ENCODE results near the gene SERPINH1. TPM values are rescaled to one million over a fixed set of nuclear protein-coding genes. Genes with fewer than 3 reads are reported as not detected.

The SERPINH1 gene
- total RNA-seq, 1 experiment from 2014 or later, result 89.8 TPM

DNA sequence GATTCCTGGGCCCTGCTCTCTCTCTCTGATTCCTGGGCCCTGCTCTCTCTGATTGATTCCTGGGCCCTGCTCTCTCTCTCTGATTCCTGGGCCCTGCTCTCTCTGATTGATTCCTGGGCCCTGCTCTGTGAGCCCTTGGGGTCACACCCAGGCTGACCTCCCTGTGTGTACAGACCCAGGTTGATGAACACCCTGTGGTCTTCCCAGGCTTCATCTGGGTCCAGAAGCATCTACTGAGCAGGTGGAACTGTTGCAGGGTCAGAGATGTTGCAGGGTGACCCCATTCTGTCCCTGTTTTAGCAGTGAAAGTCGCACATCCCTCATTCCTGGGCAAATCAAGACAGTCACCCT is 20.0 kb upstream of the SERPINH1 start:
- POLR2A ChIA-PET, result no interaction called here

DNA sequence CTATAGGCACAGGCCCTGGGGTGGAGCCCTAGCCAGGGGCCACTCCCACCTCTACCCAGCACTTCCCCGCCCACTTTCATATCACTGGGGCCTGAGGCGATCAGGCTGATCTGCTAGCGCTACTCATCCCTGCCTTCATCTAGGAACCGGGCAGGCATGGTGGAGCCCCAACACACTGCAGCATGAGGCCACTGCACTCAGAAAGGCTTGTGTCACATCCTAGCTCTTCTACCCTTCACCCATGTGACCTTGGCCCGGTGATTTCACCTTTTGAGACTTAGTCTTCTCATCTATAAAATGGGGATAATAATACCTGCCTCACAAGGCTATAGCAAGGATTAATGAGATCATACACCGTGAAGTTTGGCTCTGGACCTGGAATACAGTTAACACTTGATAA is 18.2 kb upstream of the SERPINH1 start:
- no TSS peak for BruUV-seq (replicated peaks)
- DNase-seq (ENCODE audit: low read depth, low spot score), result no peak
- in situ Hi-C loops (cut with HindIII; ENCODE audit: low pct_unique_long_range_greater_than_20kb, low sequenced_read_pairs), result no loop called here

More for the DNA sequence above, 20.0 kb upstream of the SERPINH1 start:
- CTCF ChIA-PET, result no interaction called here
- H3K27ac ChIP-seq (ENCODE audit: low read length), result no peak overlapping the region
- peaks cover 3% of the 10 kb centered on the region for H3K4me1 ChIP-seq (ENCODE audit: control insufficient read depth, insufficient read depth, low read length)
- ATAC-seq (no peak), DNase-seq (ENCODE audit: low read depth, low spot score) (no peak)
- H3K27me3 ChIP-seq (ENCODE audit: control insufficient read depth, insufficient read depth, low read length), result no peaks in the 10 kb centered on the region
- H3K9me3 ChIP-seq (ENCODE audit: control insufficient read depth, insufficient read depth, low read depth, low read length), result no peaks in the 10 kb centered on the region
- intact Hi-C loops (cut with micrococcal nuclease; ENCODE audit: unreplicated experiment), result loop anchor here (5.0 kb wide), 1 partner anchor 325 kb away; no protein-coding TSS in a partner anchor
- H3K36me3 ChIP-seq (ENCODE audit: control insufficient read depth, insufficient read depth, low read length), result no peaks in the 10 kb centered on the region
- TF ChIP-seq, protein P1, sequence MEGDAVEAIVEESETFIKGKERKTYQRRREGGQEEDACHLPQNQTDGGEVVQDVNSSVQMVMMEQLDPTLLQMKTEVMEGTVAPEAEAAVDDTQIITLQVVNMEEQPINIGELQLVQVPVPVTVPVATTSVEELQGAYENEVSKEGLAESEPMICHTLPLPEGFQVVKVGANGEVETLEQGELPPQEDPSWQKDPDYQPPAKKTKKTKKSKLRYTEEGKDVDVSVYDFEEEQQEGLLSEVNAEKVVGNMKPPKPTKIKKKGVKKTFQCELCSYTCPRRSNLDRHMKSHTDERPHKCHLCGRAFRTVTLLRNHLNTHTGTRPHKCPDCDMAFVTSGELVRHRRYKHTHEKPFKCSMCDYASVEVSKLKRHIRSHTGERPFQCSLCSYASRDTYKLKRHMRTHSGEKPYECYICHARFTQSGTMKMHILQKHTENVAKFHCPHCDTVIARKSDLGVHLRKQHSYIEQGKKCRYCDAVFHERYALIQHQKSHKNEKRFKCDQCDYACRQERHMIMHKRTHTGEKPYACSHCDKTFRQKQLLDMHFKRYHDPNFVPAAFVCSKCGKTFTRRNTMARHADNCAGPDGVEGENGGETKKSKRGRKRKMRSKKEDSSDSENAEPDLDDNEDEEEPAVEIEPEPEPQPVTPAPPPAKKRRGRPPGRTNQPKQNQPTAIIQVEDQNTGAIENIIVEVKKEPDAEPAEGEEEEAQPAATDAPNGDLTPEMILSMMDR (IDR thresholded peaks at IDR 0.05), result no peak
- no peak for TF ChIP-seq SIN3A (IDR thresholded peaks at IDR 0.05; ENCODE audit: borderline replicate concordance, insufficient read depth, low read depth, low read length)
- no peak for TF ChIP-seq TCF7L2 (IDR thresholded peaks at IDR 0.05; ENCODE audit: low read depth, low read length)
- TF ChIP-seq POLR2AphosphoS5 (IDR thresholded peaks at IDR 0.05; ENCODE audit: low read depth, low read length), result no peak
- no peak for TF ChIP-seq REST (IDR thresholded peaks at IDR 0.05; ENCODE audit: insufficient read depth in 1 of 2, low read depth in 2 of 2, low read length in 1 of 2)
- H3K4me3 ChIP-seq (ENCODE audit: low read depth in 2 of 2, low read length in 2 of 2), result no peak overlapping the region
- in situ Hi-C loops (cut with HindIII; ENCODE audit: low pct_unique_long_range_greater_than_20kb, low sequenced_read_pairs), result no loop called here
- BruUV-seq (replicated peaks), result no TSS peak

More for the DNA sequence above, 18.2 kb upstream of the SERPINH1 start:
- H3K4me3 ChIP-seq (ENCODE audit: low read depth in 2 of 2, low read length in 2 of 2), result no peak overlapping the region
- no peak for TF ChIP-seq SIN3A (IDR thresholded peaks at IDR 0.05; ENCODE audit: borderline replicate concordance, insufficient read depth, low read depth, low read length)
- TF ChIP-seq REST (IDR thresholded peaks at IDR 0.05; ENCODE audit: insufficient read depth in 1 of 2, low read depth in 2 of 2, low read length in 1 of 2), result no peak
- TF ChIP-seq POLR2AphosphoS5 (IDR thresholded peaks at IDR 0.05; ENCODE audit: low read depth, low read length), result no peak
- TF ChIP-seq TCF7L2 (IDR thresholded peaks at IDR 0.05; ENCODE audit: low read depth, low read length), result no peak
- TF ChIP-seq, protein P1 (IDR thresholded peaks at IDR 0.05), result no peak
- H3K27me3 ChIP-seq (ENCODE audit: control insufficient read depth, insufficient read depth, low read length), result no peaks in the 10 kb centered on the region
- no peak for ATAC-seq
- no peaks in the 10 kb centered on the region for H3K36me3 ChIP-seq (ENCODE audit: control insufficient read depth, insufficient read depth, low read length)
- no peaks in the 10 kb centered on the region for H3K4me1 ChIP-seq (ENCODE audit: control insufficient read depth, insufficient read depth, low read length)
- intact Hi-C loops (cut with micrococcal nuclease; ENCODE audit: unreplicated experiment), result loop anchor here (5.0 kb wide), 1 partner anchor 323 kb away; no protein-coding TSS in a partner anchor
- CTCF ChIA-PET, result no interaction called here
- H3K9me3 ChIP-seq (ENCODE audit: control insufficient read depth, insufficient read depth, low read depth, low read length), result no peaks in the 10 kb centered on the region
- H3K27ac ChIP-seq (ENCODE audit: low read length), result no peak overlapping the region
- POLR2A ChIA-PET, result no interaction called here
